K562 (cell line): ENCODE results near the gene MLST8. TPM values are rescaled to one million over a fixed set of nuclear protein-coding genes. Genes with fewer than 3 reads are reported as not detected.

Source experiments
- C11orf30 ChIP-seq: fragments of 450-650 bp; IDR thresholded peaks from 2 replicates; pipeline ENCODE4 v1.6.1; 2016; ENCODE audit warnings: low read depth, mild to moderate bottlenecking
- CTCFL ChIP-seq: IDR thresholded peaks from 2 replicates; pipeline ENCODE4 v1.6.1; 2011; ENCODE audit warnings: borderline replicate concordance, low read depth, mild to moderate bottlenecking, moderate library complexity, low read length; ENCODE audit not compliant: insufficient read depth, poor library complexity, severe bottlenecking
- DIDO1 ChIP-seq: fragments of 450-650 bp; IDR thresholded peaks from 2 replicates; pipeline ENCODE4 v1.6.1; 2016; ENCODE audit warnings: low read depth, missing biosample characterization, missing genetic modification characterization
- DMBX1 ChIP-seq: fragments of 250-450 bp; sonication (Bioruptor Pico); IDR thresholded peaks from 2 replicates; pipeline ENCODE4 v1.8.0; 2022; ENCODE audit warnings: inconsistent platforms, mild to moderate bottlenecking, moderate library complexity, borderline replicate concordance
- FOS ChIP-seq: IDR thresholded peaks from 3 replicates; pipeline ENCODE4 v1.6.1; 2011; ENCODE audit not compliant: insufficient read length; ENCODE audit errors: extremely low read depth
- GTF2A2 ChIP-seq: IDR thresholded peaks from 2 replicates; pipeline ENCODE4 v1.6.1; 2016; ENCODE audit warnings: mild to moderate bottlenecking, missing genetic modification characterization, missing compliant biosample characterization
- KDM1A ChIP-seq, 2 experiments: fragments of 450-650 bp; IDR thresholded peaks; 2 replicates each; pipeline ENCODE4 v1.6.1; 2016; ENCODE audit warnings: mild to moderate bottlenecking in 2 of 2
- MBD1 ChIP-seq: fragments of 250-450 bp; sonication (Bioruptor Pico); IDR thresholded peaks from 2 replicates; pipeline ENCODE4 v1.8.0; 2022; ENCODE audit warnings: inconsistent platforms
- MECOM ChIP-seq: fragments of 250-450 bp; sonication (Bioruptor Pico); IDR thresholded peaks from 2 replicates; pipeline ENCODE4 v1.8.0; 2022; ENCODE audit warnings: inconsistent platforms
- NRF1 ChIP-seq, 2 experiments: fragments of 450-650 bp; IDR thresholded peaks in 1 of 2; conservative IDR thresholded peaks in 1 of 2; 2 replicates each; pipeline ENCODE4 v1.6.1; 2014; ENCODE audit warnings: mild to moderate bottlenecking in 2 of 2
- PHF8 ChIP-seq: fragments of 200-600 bp; sonication (generic); IDR thresholded peaks from 2 replicates; pipeline ENCODE4 v1.6.1; 2012; ENCODE audit warnings: mixed run types, mild to moderate bottlenecking, inconsistent platforms, low read length, moderate library complexity, borderline replicate concordance
- POLR2A ChIP-seq: fragments of 450-650 bp; conservative IDR thresholded peaks from 2 replicates; pipeline ENCODE4 v1.6.1; 2016
- POLR2G ChIP-seq: fragments of 200-400 bp; formaldehyde crosslinking; IDR thresholded peaks from 2 replicates; pipeline ENCODE4 v1.6.1; 2017; ENCODE audit warnings: low read depth, mild to moderate bottlenecking, antibody characterized with exemption, low read length, moderate library complexity
- POLR3A ChIP-seq: IDR thresholded peaks from 2 replicates; pipeline ENCODE4 v1.6.1; 2011; ENCODE audit warnings: borderline replicate concordance, mild to moderate bottlenecking, moderate library complexity; ENCODE audit not compliant: insufficient read length, insufficient read depth; ENCODE audit errors: extremely low read depth
- SMAD4 ChIP-seq: fragments of 250-450 bp; sonication (Bioruptor Pico); conservative IDR thresholded peaks from 2 replicates; pipeline ENCODE4 v1.8.0; 2021; ENCODE audit warnings: inconsistent platforms, mild to moderate bottlenecking, moderate library complexity
- ZBTB12 ChIP-seq: fragments of 250-450 bp; sonication (Bioruptor Pico); IDR thresholded peaks from 2 replicates; pipeline ENCODE4 v1.4.0; 2020
- ZNF253 ChIP-seq: fragments of 250-450 bp; sonication (Bioruptor Pico); conservative IDR thresholded peaks from 2 replicates; pipeline ENCODE4 v1.6.1; 2021; ENCODE audit warnings: mild to moderate bottlenecking
- ZNF511 ChIP-seq: sonication (generic); formaldehyde crosslinking; IDR thresholded peaks from 2 replicates; pipeline ENCODE4 v1.8.0; 2022; ENCODE audit warnings: mild to moderate bottlenecking, missing genetic modification reagents
- ZNF609 ChIP-seq: sonication (generic); formaldehyde crosslinking; IDR thresholded peaks from 2 replicates; pipeline ENCODE4 v1.8.1; 2023; ENCODE audit warnings: missing genetic modification reagents, mild to moderate bottlenecking, borderline replicate concordance
- polyA plus RNA-seq, 8 experiments: library from polyadenylated mRNA; depleted of rRNA in 4 of 8; stranded (reverse) in 5 of 8; unstranded in 3 of 8; fragments of >200 nt; fragmentation: Nextera tagmentation in 2 of 8; fragmentation: Illumina TruSeq in 1 of 8; extraction: Ambion mirVana in 2 of 8; extraction: Trizol in 1 of 8; gene quantifications; 2 replicates each; pipeline versions ENCODE4 v1.2.1 to v1.2.3, GENCODE V29; 2011 to 2014; ENCODE audit warnings: inconsistent platforms in 1 of 8, missing spikeins in 1 of 8
- total RNA-seq, 7 experiments: library from RNA; depleted of rRNA in 6 of 7; stranded (reverse); fragments of >200 nt in 6 of 7; fragmentation: Illumina TruSeq in 2 of 7; extraction: Trizol in 2 of 7; gene quantifications; 2 replicates each; pipeline versions ENCODE4 v1.2.1 to v1.2.3, GENCODE V29; 2011 to 2021; ENCODE audit warnings: low replicate concordance in 1 of 7

The MLST8 gene
- total and polyA plus RNA-seq, 9 of the 15 experiments (the other 6 are each of a cell fraction or from before 2014, with no cell fraction given): 1.5 to 116 (median 43.3) TPM

GRCh38 chr16:2211923-2212347 lies 6.7 kb downstream of the MLST8 start (continued):
- no peak for TF ChIP-seq ZNF609 (CRISPR knock-in tag)
- no peak for TF ChIP-seq FOS
- no peak for TF ChIP-seq GTF2A2 (tag)
- no peak for TF ChIP-seq POLR3A
- TF ChIP-seq SMAD4 (CRISPR knock-in tag): no peak
- TF ChIP-seq ZNF253: no peak
- TF ChIP-seq PHF8: no peak
- TF ChIP-seq CTCFL: no peak
- 0 out of 2 replicates have a peak, but pooled peaks have one; percentile 31 for TF ChIP-seq ZNF511 (CRISPR knock-in tag)
- TF ChIP-seq C11orf30: no peak
- TF ChIP-seq MBD1 (CRISPR knock-in tag): no peak
- TF ChIP-seq KDM1A (IDR thresholded peaks at IDR 0.05): no peak
- TF ChIP-seq POLR2A: peak; percentile 63
- TF ChIP-seq DIDO1 (tag): no peak
- peak; percentile 70 for TF ChIP-seq POLR2G
- no peak for TF ChIP-seq DMBX1 (CRISPR knock-in tag)
- TF ChIP-seq NRF1 (conservative IDR thresholded peaks at IDR 0.05 in 1 of 2, IDR thresholded peaks at IDR 0.05 in 1 of 2): no peak
- TF ChIP-seq ZBTB12 (CRISPR knock-in tag): no peak
- TF ChIP-seq MECOM (CRISPR knock-in tag): no peak
